Endodermal cell (in vitro differentiated cells): Measurements from ENCODE around the gene MCM3AP. TPM values are rescaled to one million over a fixed set of nuclear protein-coding genes. Genes with fewer than 3 reads are reported as not detected.

Source experiments
- DNase-seq: peaks from one replicate; pipeline ENCODE4 v3.0.0-alpha.2; 2017
- H3K27ac ChIP-seq: 2 replicates; pipeline ENCODE4 v1.5.1; 2013; ENCODE audit warnings: mild to moderate bottlenecking, low read depth, low read length, moderate library complexity
- H3K27me3 ChIP-seq: 2 replicates; pipeline ENCODE4 v1.6.1; 2013; ENCODE audit warnings: mild to moderate bottlenecking, low read length, moderate library complexity; ENCODE audit not compliant: insufficient read depth, control insufficient read depth, poor library complexity, severe bottlenecking
- H3K36me3 ChIP-seq: 2 replicates; pipeline ENCODE4 v1.7.0; 2013; ENCODE audit warnings: mild to moderate bottlenecking, low read length, moderate library complexity; ENCODE audit not compliant: control insufficient read depth, insufficient read depth
- H3K4me1 ChIP-seq: one replicate; pipeline ENCODE4 v1.7.0; 2013; ENCODE audit warnings: low read length; ENCODE audit not compliant: control insufficient read depth, insufficient read depth
- H3K4me3 ChIP-seq: 2 replicates; pipeline ENCODE4 v1.5.1; 2013; ENCODE audit warnings: mild to moderate bottlenecking, low read length, moderate library complexity
- H3K9ac ChIP-seq: 2 replicates; pipeline ENCODE4 v1.6.1; 2013; ENCODE audit warnings: mild to moderate bottlenecking, low read length, moderate library complexity; ENCODE audit not compliant: poor library complexity, severe bottlenecking; ENCODE audit errors: extremely low read depth
- H3K9me3 ChIP-seq: 2 replicates; pipeline ENCODE4 v1.6.1; 2013; ENCODE audit warnings: mild to moderate bottlenecking, low read length, moderate library complexity; ENCODE audit not compliant: control insufficient read depth
- H3K27ac Mint-ChIP-seq: 2 replicates; pipeline ENCODE4 v1.8.0; 2020; ENCODE audit warnings: mixed read lengths
- H3K27me3 Mint-ChIP-seq: 2 replicates; pipeline ENCODE4 v1.8.0; 2021; ENCODE audit warnings: mild to moderate bottlenecking, mixed read lengths; ENCODE audit not compliant: insufficient read depth
- H3K36me3 Mint-ChIP-seq: 2 replicates; pipeline ENCODE4 v1.8.0; 2020; ENCODE audit warnings: low read depth, mixed read lengths
- H3K4me1 Mint-ChIP-seq: 2 replicates; pipeline ENCODE4 v1.8.0; 2020; ENCODE audit warnings: mixed read lengths
- H3K4me3 Mint-ChIP-seq: 2 replicates; pipeline ENCODE4 v1.8.0; 2020; ENCODE audit warnings: mild to moderate bottlenecking, moderate library complexity, mixed read lengths
- H3K9me3 Mint-ChIP-seq: 2 replicates; pipeline ENCODE4 v1.8.0; 2020; ENCODE audit warnings: mild to moderate bottlenecking, mixed read lengths
- WGBS, 2 experiments: methylation state at CpG; one replicate each; pipeline versions ENCODE4 v1.1.5 to v1.1.7; 2013; ENCODE audit warnings: missing lambda C conversion rate in 2 of 2, mixed read lengths in 1 of 2; ENCODE audit not compliant: insufficient coverage in 1 of 2, insufficient read length in 1 of 2; 5-methylcytosine and 5-hydroxymethylcytosine counted together
- total RNA-seq, 2 donors: library from RNA; stranded (reverse); fragmentation: NEBNext Ultra II Directional in 1 of 2; extraction: Animal tissue kit (Norgen Biotek cat#: 25700) in 1 of 2; gene quantifications; 2 replicates in 1 of 2; 3 replicates in 1 of 2; pipeline ENCODE4 v1.2.1, GENCODE V29; 2021
- TF ChIP-seq, protein P1 (sequence below): fragments of 200-600 bp; sonication (generic); conservative IDR thresholded peaks from 2 replicates; pipeline ENCODE4 v1.5.0; 2021; ENCODE audit warnings: antibody characterized with exemption, mild to moderate bottlenecking

The MCM3AP gene
- total RNA-seq, 2 donors from 2014 or later = 120 to 161 TPM

DNA sequence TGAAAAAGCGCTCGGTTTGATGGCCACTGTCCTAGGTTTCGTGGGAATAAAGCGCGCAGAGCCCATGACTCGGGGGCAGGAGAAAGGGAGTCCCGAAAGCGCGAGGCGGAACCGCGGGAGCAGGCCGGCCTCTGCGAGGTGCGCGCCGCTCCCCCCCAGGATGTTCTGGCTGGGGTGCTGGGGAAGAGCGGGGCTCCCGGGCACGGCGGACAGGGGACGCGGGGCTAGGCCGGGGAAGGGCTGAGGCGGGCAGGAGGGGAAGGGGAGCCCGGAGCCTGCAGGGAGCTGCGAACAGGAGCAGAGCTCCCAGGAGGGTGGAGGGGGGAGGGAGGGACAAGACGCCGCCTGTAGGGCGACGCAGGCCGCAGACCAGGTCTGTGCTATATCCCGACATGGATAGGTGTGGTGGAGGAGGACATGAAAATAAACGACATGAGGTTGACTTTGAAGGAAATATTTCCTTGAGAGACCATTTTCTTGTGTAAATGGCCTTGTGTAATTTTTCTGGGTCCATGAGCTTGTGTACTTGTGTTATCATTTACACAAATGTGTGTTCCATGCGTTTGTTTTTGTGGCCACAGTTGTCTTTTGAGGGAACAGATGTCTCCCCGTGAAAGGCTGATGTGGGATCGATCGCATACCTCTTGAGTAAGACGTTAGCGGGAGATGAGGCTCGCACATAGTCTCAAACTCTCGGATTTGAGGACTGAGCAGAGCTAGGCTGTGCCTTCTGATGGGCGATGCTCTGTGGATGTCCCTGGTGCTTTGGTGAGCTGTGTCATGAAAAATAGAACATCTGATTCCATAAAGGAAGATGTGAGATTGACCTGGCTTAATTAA is 39.9 kb upstream of the MCM3AP start:
- H3K27ac ChIP-seq = peak overlapping the region; percentile 33
- peak overlapping the region; percentile 80 for H3K27ac Mint-ChIP-seq
- no peaks in the 10 kb centered on the region for H3K27me3 Mint-ChIP-seq
- TF ChIP-seq, protein P1, sequence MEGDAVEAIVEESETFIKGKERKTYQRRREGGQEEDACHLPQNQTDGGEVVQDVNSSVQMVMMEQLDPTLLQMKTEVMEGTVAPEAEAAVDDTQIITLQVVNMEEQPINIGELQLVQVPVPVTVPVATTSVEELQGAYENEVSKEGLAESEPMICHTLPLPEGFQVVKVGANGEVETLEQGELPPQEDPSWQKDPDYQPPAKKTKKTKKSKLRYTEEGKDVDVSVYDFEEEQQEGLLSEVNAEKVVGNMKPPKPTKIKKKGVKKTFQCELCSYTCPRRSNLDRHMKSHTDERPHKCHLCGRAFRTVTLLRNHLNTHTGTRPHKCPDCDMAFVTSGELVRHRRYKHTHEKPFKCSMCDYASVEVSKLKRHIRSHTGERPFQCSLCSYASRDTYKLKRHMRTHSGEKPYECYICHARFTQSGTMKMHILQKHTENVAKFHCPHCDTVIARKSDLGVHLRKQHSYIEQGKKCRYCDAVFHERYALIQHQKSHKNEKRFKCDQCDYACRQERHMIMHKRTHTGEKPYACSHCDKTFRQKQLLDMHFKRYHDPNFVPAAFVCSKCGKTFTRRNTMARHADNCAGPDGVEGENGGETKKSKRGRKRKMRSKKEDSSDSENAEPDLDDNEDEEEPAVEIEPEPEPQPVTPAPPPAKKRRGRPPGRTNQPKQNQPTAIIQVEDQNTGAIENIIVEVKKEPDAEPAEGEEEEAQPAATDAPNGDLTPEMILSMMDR = peak; percentile 63
- H3K4me3 ChIP-seq = peak overlapping the region; percentile 82
- no peaks in the 10 kb centered on the region for H3K4me1 ChIP-seq
- 9 to 14% methylated on average over 32 to 43 of the region's 43 CpGs for WGBS, 2 experiments
- H3K27me3 ChIP-seq = no peaks in the 10 kb centered on the region
- peak; percentile 87 for DNase-seq
- H3K36me3 ChIP-seq = peaks cover 31% of the 10 kb centered on the region
- peaks cover 35% of the 10 kb centered on the region for H3K36me3 Mint-ChIP-seq
- H3K4me1 Mint-ChIP-seq = peaks cover 30% of the 10 kb centered on the region
- no peaks in the 10 kb centered on the region for H3K9me3 ChIP-seq
- peak overlapping the region; percentile 95 for H3K4me3 Mint-ChIP-seq
- H3K9me3 Mint-ChIP-seq = no peaks in the 10 kb centered on the region
- H3K9ac ChIP-seq = peak overlapping the region; percentile 67

DNA sequence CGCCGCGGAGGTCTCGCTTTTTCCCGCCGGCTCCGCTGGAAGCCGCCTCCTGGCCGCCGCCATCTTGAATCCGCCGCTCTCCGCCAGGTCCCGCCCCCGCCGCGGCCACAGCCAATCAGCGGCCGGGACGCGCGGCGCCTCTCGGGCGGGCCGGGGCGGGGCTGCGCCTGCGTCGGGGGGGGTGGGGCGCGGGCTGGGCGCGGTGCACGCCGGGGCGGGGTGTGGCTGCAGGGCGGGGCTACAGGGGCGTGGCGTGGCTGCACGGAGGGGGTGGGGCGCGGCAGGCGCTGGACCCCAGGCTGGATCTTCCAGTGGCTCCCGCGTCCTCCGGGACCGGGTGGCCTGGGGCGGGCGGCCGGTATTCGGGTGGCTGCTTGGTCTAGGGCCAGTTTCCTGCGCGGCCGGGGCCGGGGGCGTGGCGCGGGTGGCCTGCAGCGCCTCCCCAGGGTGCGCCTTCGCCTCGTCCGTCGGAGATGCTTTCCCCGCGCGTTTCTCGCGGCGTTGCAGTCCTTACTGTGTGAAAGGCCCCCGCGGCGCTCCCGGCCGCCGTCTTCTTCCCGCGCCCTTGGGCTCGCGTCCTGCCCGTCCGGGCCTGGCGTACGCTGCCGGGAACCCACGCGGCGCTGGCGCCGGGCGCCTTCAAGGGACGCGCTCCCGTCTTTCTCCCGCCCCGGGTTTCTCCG is 39.1 kb upstream of the MCM3AP start:
- peaks cover 35% of the 10 kb centered on the region for H3K36me3 Mint-ChIP-seq
- Histone ChIP-seq H3K27me3 (no peaks in the 10 kb centered on the region), H3K9ac (peak overlapping the region; percentile 92), H3K4me3 (peak overlapping the region; percentile 96), H3K36me3 (peaks cover 24% of the 10 kb centered on the region), H3K4me1 (no peaks in the 10 kb centered on the region), H3K9me3 (no peaks in the 10 kb centered on the region), H3K27ac (peak overlapping the region; percentile 94)
- no peaks in the 10 kb centered on the region for H3K9me3 Mint-ChIP-seq
- H3K27me3 Mint-ChIP-seq = no peaks in the 10 kb centered on the region
- TF ChIP-seq, protein P1 = no peak
- peak overlapping the region; percentile 95 for H3K4me3 Mint-ChIP-seq
- WGBS, 2 experiments = 0 to 1% methylated on average over 19 to 98 of the region's 98 CpGs
- DNase-seq = peak; percentile 94
- peaks cover 30% of the 10 kb centered on the region for H3K4me1 Mint-ChIP-seq
- peak overlapping the region; percentile 80 for H3K27ac Mint-ChIP-seq

DNA sequence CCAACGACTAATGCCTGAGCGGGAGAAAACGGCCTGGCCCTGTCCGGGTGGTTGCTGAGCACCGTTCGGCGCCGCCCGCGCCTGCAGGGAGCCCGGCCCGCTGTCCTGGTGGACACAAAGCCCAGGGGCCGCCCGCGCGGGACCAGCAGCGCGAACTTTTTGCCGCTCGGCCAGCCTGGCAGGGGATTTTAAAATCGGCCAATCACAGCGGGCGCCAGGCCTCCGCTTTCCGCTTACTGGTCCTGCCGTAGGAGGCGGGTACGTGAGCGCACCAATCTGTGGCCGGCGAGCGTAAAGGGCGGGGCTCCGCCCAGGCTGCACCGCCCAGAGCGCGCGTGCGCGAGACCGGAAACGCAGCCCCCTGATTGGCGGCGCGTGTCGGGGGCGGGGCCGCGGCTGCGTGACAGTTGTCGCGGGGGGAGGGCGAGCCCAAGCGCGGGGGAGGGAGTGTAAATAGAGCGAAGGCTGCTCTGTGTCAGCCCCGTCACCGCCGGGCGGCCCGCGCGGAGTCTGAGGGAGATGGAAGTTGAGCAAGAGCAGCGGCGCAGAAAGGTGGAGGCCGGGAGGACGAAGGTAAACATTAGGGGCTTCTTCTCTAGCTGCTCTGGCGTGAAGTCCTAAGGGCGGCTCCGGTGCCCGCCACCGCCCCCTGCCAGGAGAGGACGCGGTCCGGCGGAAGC is 38.4 kb upstream of the MCM3AP start, which contains the start of the genes C21orf58 and PCNT:
TSS of gene C21orf58 (minus strand) at position 161 of the 680 bp plus-strand sequence. CDS start 1,132 bp downstream, outside the sequence.
TSS of gene PCNT (plus strand) at position 447 of the 680 bp plus-strand sequence. CDS start at position 520, 73 bp downstream.
- Histone ChIP-seq H3K9ac (peak within 1 kb of the TSS; percentile 92), H3K9me3 (no peaks in the 10 kb centered on the region), H3K4me3 (peak within 1 kb of the TSS; percentile 96), H3K27ac (peak within 1 kb of the TSS; percentile 94), H3K36me3 (peaks cover 17% of the 10 kb centered on the region), H3K27me3 (no peaks in the 10 kb centered on the region), H3K4me1 (no peaks in the 10 kb centered on the region)
- peak within 1 kb of the TSS; percentile 95 for H3K4me3 Mint-ChIP-seq
- peak; percentile 98 for DNase-seq
- 0 to 1% methylated on average over 21 to 76 of the region's 76 CpGs for WGBS, 2 experiments
- peak within 1 kb of the TSS; percentile 98 for H3K27ac Mint-ChIP-seq
- no peaks in the 10 kb centered on the region for H3K9me3 Mint-ChIP-seq
- H3K36me3 Mint-ChIP-seq = peaks cover 30% of the 10 kb centered on the region
- peaks cover 30% of the 10 kb centered on the region for H3K4me1 Mint-ChIP-seq
- H3K27me3 Mint-ChIP-seq = no peaks in the 10 kb centered on the region
- TF ChIP-seq, protein P1 = no peak
